Measurements from ENCODE around the gene TRIM54. TPM values are rescaled to one million over a fixed set of nuclear protein-coding genes. Genes with fewer than 3 reads are reported as not detected.

The TRIM54 gene
- total and polyA plus RNA-seq, 9 of the 15 experiments (the other 6 are each of a cell fraction or from before 2014, with no cell fraction given): not detected

- TF ChIP-seq KDM5B (IDR thresholded peaks at IDR 0.05; ENCODE audit: insufficient replicate concordance, low read depth, low read length): no peak
- no peak for TF ChIP-seq OTX1 (CRISPR knock-in tag; IDR thresholded peaks at IDR 0.05)
- no peak for TF ChIP-seq RERE (CRISPR knock-in tag; IDR thresholded peaks at IDR 0.05; ENCODE audit: borderline replicate concordance)
- no peak for TF ChIP-seq ARID3A (IDR thresholded peaks at IDR 0.05; ENCODE audit: borderline replicate concordance, low read depth, low read length)
- no peak for TF ChIP-seq RBM39 (optimal IDR thresholded peaks at IDR 0.05; ENCODE audit: low read depth, low read length)
- TF ChIP-seq L3MBTL2 (IDR thresholded peaks at IDR 0.05): peak; percentile 78
- peak; percentile 61; the same call in 1 of the 2 replicates for TF ChIP-seq CREB3L1 (IDR thresholded peaks at IDR 0.05; ENCODE audit: borderline replicate concordance, low read depth)
- TF ChIP-seq BHLHE40 (IDR thresholded peaks at IDR 0.05; ENCODE audit: low read length): no peak
- no peak for TF ChIP-seq SLC30A9 (CRISPR knock-in tag; IDR thresholded peaks at IDR 0.05)
- no peak for TF ChIP-seq PURB (CRISPR knock-in tag; IDR thresholded peaks at IDR 0.05; ENCODE audit: low read depth)
- TF ChIP-seq BRD4 (IDR thresholded peaks at IDR 0.05): no peak
- no peak for TF ChIP-seq THAP12 (CRISPR knock-in tag; IDR thresholded peaks at IDR 0.05)
- TF ChIP-seq RBFOX2 (IDR thresholded peaks at IDR 0.05; ENCODE audit: low read depth, low read length): 0 out of 2 replicates have a peak, but pooled peaks have one; percentile 31
- no peak for TF ChIP-seq PTRF (tag; IDR thresholded peaks at IDR 0.05)
- TF ChIP-seq RBM25 (IDR thresholded peaks at IDR 0.05; ENCODE audit: low read depth, low read length, severe bottlenecking): no peak
Measured at GRCh38 chr2:27353762-27354596, 71.8 kb downstream of the TRIM54 start (continued).
